Medulla oblongata (tissue), 1 donor: ENCODE measurements around the gene UNKL.
"Not testable (repeated sequence)": the region's sequence is repeated elsewhere in the genome, so short reads cannot be mapped to it uniquely, and the experiment has no call there.

Source experiments
- DNase-seq: peaks from one replicate; pipeline ENCODE4 v3.0.0-alpha.2; 2015; ENCODE audit errors: extremely low spot score

UNKL gene

DNA sequence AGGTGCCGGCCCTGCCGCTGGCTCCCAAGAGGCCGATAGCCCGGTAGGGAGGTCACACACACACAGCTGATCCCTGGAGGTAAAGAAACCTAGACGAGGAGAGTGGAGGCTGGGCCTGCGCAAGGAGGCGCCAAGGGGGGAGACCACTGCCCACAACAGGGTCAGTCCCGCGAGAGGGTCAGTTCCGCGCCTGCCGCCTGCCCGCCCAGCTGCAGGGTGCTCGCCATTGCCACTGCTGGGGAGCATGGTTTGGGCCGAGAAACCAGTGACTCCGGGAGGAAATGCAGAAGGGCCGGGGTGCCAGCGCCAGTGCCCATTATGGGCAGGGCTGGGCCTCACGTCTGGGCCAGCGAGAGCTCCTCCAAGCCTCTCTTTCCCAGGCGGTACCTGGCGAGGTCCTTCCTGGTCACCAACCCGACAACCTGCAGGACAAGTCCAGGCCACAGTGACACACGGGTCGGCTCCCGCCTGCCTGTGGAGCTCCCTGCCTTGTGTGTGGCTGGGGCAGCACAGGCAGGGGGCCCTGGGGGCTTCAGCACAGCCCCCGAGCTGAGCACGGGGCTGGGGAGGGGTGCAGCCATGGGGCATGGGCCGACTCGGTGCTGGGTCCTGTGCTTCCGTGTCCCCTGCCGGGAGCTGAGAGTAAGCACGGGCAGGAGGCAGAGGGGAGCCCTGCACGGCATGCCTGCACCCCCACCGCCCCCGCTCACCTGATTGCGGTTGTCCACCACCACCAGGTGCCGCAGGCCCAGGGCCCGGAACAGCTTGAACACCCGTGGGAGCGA lies 32.0 kb upstream of the UNKL start:
- no peak for DNase-seq

DNA sequence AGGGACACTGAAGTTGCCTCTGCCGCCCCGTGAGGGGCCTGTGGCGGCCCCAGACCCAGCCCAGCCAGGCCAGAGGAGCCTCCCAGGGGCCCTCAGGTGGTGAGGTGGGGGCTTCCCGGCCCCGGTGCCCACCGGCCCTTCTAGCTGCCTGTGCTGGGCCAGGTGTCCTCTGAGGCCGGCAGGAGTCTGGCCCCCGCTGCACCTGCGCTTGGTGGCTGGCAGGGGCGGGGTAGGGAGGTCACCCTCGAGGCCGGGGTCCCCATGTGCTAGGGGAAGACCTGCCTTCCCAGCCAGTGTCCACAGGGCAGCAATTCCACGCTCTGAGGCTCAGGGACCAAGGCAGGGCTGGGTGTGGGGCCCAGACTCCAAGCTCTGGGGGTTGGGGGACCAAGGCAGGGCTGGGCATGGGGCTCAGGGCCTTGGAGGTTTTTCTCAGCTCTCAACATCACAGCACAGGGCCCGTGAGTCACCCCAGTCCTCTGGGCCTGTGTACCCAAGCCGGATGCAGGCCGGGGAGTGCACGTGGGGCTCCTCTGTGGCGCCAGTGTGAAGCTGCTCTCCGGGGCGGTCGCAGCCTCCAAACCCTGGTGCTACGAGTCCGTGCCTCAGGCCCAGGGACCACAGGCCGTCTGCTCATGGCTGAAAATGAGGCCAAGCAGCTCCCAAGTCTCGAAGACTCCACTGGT lies 31.2 kb upstream of the UNKL start:
- no peak for DNase-seq

DNA sequence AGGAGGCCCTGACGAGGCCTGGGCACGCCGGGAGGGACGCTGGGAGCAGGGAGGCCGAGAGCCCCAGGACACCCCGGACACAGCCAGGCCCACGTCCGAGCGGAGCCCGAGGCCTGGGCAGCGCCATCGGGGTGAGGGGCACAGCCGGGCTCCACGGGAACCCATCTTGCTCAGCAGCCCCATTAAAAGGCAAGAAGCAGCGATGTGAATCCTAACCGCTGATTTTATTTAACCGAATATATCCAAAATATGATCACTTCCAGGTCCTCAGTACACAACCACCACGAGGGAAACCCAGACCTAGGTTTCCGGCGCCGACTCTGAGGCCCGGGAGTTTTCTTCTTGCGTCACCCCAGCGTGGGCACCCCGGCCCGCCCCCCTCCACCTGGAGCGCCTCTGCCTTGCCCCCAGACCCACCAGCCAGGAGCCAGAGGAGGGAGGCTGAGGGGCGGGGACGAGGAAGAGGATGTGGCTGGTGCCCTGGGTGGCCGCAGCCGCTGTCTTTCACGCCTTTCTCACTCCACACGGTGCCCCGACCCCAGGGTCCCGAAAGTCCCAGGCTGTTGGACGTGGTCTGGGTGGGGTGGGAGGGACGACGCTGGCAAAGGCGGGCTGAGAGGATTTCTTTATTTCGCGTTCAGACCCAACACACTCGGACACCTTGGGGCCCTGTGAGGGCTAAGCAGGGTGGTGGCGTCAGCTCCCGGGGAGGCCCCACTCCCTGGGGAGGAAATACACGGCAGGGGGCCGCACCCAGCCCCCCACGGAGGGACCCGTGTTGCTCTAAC lies 30.4 kb upstream of the UNKL start:
- no peak for DNase-seq

DNA sequence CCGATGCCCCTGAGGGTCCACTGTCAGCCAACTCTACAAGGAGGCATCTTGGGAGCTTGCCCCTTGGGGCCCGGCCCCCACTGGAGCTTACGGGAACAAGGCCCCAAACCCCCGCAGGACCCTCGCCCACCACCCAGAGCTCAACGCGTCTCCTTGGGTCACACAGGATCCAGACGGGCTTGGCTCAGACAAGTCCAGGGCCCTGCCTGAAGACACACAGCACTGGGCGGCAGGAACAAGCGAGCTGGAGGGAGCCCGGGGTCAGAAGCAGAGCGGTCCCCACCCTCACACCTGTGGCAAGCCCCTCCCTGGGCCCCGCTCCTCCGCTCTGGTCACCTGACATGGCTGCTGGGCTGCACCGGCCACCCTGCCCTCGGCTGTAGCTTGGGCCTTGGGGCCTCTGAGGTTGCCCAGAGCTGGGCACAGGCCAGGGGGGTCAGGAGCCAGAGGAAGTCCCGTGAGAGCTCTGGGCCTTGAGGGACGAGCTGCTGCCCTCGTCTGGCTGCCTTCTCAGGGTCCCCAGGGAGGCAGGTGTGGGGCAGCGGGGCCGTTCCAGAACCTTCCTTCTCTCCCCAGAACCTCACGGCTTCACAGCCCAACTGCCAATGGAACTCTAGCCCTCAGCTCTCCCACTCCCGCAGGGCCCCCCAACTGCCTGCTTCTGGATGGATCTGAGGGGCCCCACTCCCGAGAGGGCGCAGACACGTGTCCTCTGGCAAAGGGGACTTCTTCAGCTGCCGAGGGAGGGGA lies 29.7 kb upstream of the UNKL start, which contains the start of gene CCDC154:
Gene CCDC154, minus strand, starts transcription at position 577 of the 750 bp plus-strand sequence. Its CDS starts 234 bp downstream, at position 343.
- DNase-seq = no peak

DNA sequence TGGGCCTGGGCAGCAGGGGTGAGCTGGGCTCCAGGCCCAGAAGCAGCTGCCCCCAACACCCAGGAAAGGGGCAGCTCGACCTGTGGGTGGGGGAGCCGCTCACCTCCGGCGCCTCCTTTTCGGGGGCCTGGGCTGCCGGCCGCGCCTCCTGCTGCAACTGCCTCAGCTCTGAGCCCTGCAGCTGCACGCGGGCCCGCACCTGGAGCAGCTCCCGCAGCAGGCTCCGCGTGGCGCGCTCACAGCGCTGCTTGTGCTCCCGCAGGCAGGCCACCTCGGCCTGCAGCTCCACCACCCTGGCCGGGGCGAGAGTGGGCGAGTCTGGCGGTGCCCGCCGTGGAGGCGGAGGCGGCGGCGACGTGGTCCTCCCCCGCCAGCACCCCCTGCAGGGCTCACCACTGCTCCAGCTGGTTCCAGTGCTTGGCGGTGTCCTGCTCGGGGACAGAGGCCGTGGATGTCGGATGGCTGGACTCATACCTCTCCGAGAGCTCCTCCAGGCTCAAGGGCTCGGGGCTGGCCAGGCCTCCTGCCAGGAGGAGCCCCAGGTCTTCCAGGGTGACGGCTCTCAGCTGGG lies 29.0 kb upstream of the UNKL start:
- no peak for DNase-seq

DNA sequence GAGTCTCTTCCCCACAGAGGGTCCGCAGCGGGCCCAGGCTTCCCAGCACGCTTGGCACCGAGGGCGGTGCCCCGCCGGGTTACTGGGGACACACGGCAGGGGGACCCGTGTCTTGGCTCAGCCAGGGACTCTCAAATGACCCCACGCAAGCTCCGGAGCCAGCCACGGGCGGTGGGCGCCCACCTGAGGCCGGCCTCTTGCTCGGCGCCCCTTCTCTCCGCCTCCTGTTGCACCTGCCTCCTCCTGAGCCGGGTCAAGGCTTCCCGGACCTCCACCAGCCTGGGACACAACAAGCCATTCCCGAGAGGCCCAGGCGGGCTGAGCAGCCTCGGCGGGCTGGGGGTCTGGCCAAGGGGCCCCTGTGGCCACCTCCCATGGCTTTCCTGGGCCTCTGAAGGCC lies 28.2 kb upstream of the UNKL start:
- no peak for DNase-seq

DNA sequence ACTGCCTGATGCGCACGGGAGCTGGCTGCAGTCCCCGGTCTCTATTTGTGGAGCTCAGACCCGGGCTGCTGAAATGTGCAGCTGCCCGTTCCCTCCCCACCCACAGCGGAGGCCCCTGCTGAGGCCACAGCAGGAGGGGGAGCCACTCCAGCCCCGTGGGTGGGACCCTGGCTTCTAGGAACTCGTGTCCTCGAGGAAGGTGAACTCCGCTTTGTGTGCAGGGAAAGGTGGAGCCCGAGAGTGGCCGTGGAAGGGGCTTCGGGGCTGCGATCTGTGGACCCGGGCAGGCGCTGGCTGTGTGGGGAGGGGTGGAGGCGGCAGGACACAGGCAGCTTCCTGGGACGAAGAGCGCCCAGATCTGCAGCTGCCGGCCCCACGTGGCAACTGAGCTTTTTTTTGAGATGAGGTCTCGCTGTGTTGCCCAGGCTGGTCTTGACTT lies 26.9 kb upstream of the UNKL start:
- DNase-seq = no peak

DNA sequence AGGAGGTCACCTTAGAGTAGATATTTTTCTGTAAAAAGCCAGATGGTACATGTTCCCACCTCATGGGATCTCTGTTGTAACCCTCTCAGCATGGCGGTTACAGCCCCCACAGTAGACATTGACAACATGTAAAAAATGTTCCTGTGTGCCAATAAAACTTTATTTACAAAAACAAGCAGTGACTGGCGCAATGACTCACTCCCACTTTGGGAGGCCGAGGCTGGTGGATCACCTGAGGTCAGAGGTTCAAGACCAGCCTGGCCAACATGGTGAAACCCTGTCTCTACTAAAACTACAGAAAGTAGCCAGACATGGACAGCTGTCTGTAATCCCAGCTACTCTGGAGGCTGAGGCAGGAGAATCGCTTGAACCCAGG lies 25.2 kb upstream of the UNKL start:
- not testable (repeated sequence) for DNase-seq

DNA sequence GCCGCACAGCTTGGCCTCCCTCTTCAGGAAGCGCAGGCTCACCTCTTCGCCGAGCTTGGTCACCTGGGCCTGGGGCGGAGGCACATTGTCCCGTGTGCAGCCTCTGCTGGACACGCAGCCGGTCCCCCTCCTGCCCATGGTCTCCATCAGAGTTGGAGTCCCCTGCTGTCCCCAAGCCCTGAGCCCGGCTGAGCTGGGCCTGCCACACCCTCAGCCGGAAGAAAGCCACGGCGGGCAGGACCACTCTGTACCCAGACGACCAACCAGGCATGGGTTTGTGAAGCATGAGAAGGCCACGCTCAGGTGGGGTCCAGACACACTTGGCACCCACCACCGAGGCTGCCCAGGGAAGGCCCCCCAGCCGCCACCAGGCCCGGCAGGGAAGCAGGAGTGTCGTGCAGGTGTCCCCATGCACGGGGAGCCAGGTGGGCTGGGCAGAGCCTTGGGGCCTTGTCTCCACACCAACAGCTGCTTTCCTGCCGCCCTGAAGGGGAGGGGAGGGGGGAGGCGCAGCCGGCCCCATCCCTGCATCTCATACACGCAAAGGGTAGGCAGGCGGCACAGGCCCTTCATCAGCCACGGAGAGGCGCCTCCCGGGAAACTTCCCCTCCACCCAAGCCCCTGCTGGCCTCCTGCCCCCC lies 24.7 kb upstream of the UNKL start:
- no peak for DNase-seq

DNA sequence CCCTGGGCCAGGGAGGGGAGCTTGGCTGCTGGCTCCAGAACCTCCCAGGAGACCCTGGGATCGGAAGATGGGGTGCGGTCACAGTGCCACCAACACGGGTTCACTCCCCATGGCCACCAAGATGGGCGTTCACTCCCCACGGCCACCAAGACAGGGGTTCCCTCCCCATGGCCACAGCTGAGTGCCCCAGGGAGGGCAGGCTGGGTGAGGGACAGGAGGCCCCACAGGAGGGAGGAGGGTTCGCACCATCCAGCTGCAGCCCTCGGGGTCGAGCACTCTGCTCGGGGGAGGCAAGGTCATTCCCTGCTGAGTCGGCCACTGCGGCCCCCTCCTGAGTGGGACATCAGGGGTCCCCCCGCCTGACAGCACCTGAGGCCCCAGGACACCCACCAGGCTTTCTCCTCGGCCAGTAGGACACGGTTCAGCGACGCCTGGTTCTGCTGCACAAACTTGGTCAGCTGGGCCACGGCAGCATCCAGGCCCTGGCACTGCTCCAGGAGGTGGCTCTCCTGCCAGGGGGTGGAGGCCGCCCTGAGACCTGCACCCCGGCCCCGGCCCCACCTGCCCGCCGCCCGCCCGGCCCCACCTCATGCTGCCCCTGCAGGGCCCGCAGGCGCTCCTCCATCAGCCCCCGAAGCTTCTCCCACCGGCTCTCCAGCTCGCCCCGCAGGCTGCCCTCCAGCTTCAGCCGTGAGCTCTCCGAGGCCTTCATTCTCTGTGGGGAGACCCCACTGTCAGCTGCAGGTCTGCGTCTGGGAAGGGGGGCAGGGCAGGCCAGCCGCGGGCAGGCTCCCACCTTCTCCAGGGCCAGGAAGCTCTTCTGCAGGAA lies 23.9 kb upstream of the UNKL start:
- DNase-seq = no peak

DNA sequence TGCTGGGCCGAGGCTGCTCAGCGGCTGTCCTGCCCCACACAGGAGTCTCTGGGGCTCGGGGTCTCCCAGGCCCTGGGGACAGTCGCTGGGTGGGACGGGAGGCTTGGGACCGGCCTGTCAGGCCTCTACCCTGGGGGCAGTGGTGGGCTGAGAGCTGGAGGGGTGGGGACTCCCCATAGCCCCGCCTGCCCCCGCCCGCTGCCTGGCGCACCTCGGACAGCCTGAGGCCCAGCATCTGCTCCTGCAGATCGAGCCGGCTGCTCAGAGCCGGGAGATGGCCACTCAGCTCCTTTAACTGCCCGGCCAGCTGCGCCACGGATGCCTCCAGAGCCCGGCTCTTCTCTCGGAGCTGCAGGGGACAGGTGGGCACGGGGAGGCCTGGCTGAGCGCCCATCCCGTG lies 23.1 kb upstream of the UNKL start:
- no peak for DNase-seq

DNA sequence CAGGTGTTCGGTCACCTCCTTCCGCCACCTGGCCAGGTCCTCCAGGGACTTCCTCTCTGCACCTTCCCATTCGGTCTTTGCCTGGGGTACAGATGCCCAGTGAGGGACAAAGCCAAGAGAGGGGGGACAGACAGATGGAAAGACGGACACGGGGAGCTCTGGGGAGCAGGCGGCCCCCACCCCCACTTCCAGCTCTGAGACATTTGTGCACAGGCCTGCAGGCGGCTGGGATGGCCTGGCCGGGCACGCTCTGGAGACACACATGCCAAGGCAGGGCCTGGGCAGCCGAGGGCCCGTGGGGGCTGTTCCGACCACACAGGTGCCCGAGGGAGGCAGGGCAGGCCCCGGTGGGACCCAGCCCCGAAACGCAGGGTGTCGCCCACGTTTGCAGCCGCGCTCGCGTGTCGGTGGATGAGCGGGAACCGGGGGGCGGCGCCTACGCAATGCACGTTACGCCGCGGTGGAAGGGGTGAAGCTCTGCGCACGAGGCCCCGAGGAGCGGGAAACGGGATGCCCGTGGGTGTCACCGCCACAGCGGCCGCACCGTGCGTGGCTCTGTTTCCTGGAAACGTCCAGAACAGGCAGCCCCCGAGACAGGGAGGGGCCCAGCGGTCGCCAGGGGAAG lies 22.3 kb upstream of the UNKL start:
- DNase-seq = no peak

DNA sequence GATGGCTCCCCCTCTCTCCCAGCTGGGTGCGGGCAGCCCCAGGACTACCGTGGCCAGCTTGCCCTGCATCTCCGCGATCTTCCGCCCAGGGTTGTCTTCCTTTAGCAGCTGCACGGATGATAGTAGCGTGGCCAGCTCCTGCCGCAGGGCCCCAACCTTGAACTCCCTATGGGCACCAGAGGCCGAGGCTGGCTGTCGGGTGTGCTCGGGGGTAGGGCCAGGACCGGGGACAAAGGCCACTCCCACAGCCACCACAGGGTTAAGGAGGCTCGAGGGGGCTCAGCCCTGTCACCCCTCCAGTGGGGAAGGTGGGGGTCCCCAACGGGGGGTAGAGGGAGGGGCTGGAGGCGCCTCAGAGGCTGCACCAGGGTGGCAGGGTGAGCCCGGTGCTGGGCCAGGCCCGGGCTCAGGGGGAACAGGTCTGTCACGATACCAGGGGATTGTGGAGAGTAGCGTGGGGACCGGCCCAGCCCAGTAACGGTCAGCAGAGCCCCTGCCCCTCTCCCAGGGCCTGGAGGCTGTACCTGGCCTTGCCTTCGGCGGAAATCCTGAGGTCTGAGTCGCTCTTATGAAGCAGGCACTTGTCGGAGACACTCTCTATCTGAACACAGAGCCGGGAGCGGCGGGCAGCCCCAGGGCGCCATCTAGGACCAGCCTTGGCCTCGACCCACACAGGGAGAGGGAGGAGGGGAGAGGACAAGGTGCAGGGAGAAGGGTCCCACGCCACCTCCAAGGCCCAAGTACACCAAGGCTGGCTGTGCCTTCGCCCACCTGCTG lies 21.6 kb upstream of the UNKL start:
- no peak for DNase-seq

DNA sequence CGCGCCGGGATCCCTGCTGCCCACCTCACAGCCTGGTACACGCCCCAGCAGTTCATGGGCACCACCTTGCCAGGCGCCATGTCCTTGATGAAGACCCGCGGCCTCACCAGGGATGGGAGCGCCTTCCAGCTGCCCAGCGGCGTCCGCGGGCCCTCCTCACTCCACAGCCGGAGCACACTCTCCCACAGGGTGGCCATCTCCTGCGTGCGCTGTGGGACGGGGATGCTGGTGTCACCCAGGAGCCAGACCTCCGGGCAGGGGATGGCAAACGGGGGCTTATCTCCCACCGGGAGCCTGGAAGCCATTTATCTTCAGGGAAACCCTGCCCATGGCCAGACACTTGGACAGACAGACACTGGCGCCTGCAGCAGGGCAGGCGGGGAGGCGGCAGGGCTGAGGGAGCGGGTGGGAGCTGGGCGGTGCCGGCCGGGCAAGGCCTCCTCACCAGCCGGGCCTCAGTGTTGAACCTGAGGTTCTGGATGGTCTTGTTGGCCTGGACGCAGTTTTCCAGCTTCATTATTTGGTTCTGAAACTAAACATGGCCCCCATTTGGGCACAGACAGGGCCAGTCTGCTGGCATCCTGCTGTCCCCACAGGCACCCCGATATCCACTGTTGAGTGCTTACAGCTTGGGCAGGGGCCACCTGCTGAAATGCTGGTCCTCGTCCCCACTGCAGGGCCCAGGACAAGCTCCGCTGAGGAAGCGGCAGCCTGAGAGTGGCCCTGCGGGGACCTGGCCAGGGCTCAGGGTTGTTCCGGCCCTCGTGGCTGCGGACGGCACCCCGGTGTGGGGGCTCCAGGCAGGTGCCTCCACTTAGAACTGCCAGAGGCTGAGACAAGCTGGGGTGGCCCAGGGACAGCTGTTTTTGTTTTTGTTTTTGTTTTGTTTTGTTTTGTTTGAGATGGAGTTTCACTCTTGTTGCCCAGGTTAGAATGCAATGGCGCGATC lies 20.4 kb upstream of the UNKL start:
- no peak for DNase-seq

DNA sequence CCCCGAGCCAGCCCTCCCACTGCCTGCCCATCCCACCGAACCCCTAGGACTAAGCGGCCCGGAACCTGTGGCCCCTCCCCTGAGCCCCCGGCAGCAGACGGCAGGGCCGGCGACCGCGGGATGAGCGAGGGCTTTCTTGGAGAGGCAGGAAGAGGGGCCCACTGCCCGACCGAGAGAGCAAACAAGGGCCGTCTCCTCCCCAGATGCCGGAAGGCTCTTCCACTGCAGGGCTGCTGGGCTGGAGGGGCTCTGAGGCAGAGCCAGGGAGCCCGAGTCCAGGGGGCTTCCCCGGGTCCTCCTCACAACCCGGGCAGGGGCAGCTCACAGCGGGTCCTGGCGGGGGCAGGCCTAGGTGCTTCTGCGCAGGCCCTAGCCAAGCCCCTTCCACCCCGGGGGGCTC lies 19.3 kb upstream of the UNKL start:
- no peak for DNase-seq

DNA sequence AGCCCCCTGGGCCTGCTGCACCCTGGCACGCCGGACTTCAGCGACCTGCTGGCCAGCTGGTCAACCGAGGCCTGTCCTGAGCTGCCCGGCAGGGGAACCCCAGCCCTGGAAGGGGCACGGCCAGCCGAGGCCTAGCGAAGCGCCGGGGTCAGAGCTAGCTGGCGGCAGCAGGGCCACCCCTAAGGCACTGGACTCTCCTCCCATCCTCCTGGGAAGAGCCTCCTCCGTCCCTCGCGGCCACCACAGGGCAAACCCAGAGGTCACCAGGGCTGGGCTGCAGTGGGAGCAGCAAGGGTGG lies 18.7 kb upstream of the UNKL start:
- DNase-seq = no peak

DNA sequence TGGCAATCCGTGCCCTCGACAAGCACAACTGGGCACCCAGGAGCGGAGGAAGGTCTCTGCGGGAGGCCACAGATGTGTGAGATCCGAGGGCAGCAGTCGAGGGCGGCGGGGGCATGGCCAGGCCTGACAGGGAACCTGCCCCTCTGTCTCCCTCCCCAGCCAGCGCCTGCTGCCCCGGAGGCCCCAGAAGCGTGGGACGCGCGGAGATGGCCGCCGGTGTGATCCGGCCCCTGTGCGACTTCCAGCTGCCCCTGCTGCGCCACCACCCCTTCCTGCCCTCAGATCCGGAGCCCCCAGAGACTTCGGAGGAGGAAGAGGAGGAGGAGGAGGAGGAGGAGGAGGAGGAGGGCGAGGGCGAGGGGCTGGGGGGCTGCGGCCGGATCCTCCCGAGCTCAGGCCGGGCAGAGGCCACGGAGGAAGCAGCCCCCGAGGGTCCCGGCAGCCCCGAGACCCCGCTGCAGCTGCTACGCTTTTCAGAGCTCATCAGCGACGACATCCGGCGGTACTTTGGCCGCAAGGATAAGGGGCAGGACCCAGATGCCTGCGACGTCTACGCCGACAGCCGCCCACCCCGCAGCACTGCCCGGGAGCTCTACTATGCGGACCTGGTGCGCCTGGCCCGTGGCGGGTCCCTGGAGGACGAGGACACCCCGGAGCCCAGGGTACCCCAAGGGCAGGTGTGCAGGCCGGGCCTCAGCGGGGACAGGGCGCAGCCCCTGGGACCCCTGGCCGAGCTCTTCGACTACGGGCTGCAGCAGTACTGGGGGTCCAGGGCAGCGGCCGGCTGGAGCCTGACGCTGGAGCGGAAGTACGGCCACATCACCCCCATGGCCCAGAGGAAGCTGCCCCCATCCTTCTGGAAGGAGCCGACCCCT lies 18.1 kb upstream of the UNKL start:
- DNase-seq = no peak
